HL-60 (cell line): ENCODE measurements around the gene FREM2.

Experiments used
- GABPA ChIP-seq: IDR thresholded peaks from 2 replicates; pipeline ENCODE4 v1.6.1; 2012; ENCODE audit warnings: low read depth
- POLR2AphosphoS5 ChIP-seq: IDR thresholded peaks from 2 replicates; pipeline ENCODE4 v1.6.1; 2012; ENCODE audit warnings: low read depth
- SPI1 ChIP-seq: IDR thresholded peaks from 2 replicates; pipeline ENCODE4 v1.6.1; 2012; ENCODE audit warnings: low read depth, mild to moderate bottlenecking, borderline replicate concordance
- TF ChIP-seq, protein P1 (sequence below): IDR thresholded peaks from one replicate; pipeline ENCODE4 v1.5.1; 2011; ENCODE audit warnings: low read length, control low read depth, inconsistent platforms; ENCODE audit not compliant: insufficient read depth

GRCh38 chr13:38888309-38888708 is 201.4 kb downstream of the FREM2 start:
- TF ChIP-seq, protein P1, sequence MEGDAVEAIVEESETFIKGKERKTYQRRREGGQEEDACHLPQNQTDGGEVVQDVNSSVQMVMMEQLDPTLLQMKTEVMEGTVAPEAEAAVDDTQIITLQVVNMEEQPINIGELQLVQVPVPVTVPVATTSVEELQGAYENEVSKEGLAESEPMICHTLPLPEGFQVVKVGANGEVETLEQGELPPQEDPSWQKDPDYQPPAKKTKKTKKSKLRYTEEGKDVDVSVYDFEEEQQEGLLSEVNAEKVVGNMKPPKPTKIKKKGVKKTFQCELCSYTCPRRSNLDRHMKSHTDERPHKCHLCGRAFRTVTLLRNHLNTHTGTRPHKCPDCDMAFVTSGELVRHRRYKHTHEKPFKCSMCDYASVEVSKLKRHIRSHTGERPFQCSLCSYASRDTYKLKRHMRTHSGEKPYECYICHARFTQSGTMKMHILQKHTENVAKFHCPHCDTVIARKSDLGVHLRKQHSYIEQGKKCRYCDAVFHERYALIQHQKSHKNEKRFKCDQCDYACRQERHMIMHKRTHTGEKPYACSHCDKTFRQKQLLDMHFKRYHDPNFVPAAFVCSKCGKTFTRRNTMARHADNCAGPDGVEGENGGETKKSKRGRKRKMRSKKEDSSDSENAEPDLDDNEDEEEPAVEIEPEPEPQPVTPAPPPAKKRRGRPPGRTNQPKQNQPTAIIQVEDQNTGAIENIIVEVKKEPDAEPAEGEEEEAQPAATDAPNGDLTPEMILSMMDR = no peak
- TF ChIP-seq GABPA (no peak), POLR2AphosphoS5 (no peak), SPI1 (no peak)
